HG02763 (cell line): ENCODE data around the gene MYLK.

Experiments
- ATAC-seq: cut with Tn5 transposase; IDR thresholded peaks from one replicate; pipeline ENCODE4 v1.9.1; 2021; ENCODE audit warnings: mild to moderate bottlenecking, moderate library complexity; ENCODE audit not compliant: unreplicated experiment

MYLK gene

GRCh38 chr3:123652342-123652984 lies 231.7 kb downstream of the MYLK start:
- peak; percentile 53 for ATAC-seq

- no peak for ATAC-seq
Observed at GRCh38 chr3:123651449-123652341, 232.4 kb downstream of the MYLK start.

GRCh38 chr3:123650101-123650500 lies 234.0 kb downstream of the MYLK start:
- ATAC-seq, result no peak

- no peak for ATAC-seq
Observed at GRCh38 chr3:123648696-123649405, 235.3 kb downstream of the MYLK start.

- no peak for ATAC-seq
Observed at GRCh38 chr3:123644358-123644757, 239.8 kb downstream of the MYLK start.

GRCh38 chr3:123642957-123643330 lies 241.2 kb downstream of the MYLK start:
- ATAC-seq, result no peak

GRCh38 chr3:123642182-123642956 lies 241.8 kb downstream of the MYLK start:
- ATAC-seq, result no peak

- ATAC-seq, result no peak
Observed at GRCh38 chr3:123641505-123641904, 242.6 kb downstream of the MYLK start.

- ATAC-seq, result no peak
Observed at GRCh38 chr3:123640740-123641462, 243.2 kb downstream of the MYLK start.

- ATAC-seq, result no peak
Observed at GRCh38 chr3:123640311-123640710, 243.8 kb downstream of the MYLK start.

GRCh38 chr3:123638936-123639689 lies 245.0 kb downstream of the MYLK start:
- ATAC-seq, result no peak

- ATAC-seq, result no peak
Observed at GRCh38 chr3:123637841-123638240, 246.3 kb downstream of the MYLK start.

- ATAC-seq, result no peak
Observed at GRCh38 chr3:123637131-123637530, 247.0 kb downstream of the MYLK start.

- no peak for ATAC-seq
Observed at GRCh38 chr3:123636431-123636841, 247.7 kb downstream of the MYLK start.

GRCh38 chr3:123635717-123636116 lies 248.4 kb downstream of the MYLK start:
- no peak for ATAC-seq

- no peak for ATAC-seq
Observed at GRCh38 chr3:123635217-123635616, 248.9 kb downstream of the MYLK start.

- ATAC-seq, result no peak
Observed at GRCh38 chr3:123634149-123635051, 249.7 kb downstream of the MYLK start.

- ATAC-seq, result no peak
Observed at GRCh38 chr3:123633530-123633929, 250.6 kb downstream of the MYLK start.
